ENCODE data around the gene GNG10.

- no peak for TF ChIP-seq CTCF (IDR thresholded peaks at IDR 0.05; ENCODE audit: insufficient read depth, low read depth, low read length)
- no peak for TF ChIP-seq EZH2 (IDR thresholded peaks at IDR 0.05; ENCODE audit: insufficient read depth, low read length)
Measured at GRCh38 chr9:111657051-111657450, 4.4 kb upstream of the GNG10 start.

All from astrocyte (in vitro differentiated cells and primary cell).